ENCODE measurements around the gene SERPINB10.
A peak's percentile ranks its signal among the peaks of the same experiment; 100 is the strongest.
"Not testable (repeated sequence)": the region's sequence is repeated elsewhere in the genome, so short reads cannot be mapped to it uniquely, and the experiment has no call there.

Gene SERPINB10

DNA sequence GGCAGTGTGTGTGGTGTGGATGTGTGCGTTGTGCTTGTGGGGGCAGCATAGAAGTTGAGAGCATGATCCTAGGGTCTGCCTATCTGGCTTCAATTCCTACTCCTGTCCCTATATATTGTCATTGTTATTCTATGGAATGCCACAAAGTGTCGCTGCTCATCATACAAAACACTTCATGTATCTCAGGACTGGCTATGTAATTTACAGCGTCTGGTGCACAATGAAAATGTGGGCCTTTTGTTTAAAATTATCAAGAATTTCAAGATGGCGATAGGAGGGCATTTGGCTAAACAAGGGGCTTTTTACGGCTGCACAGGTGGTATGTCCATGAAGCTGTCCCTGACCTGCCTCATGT, 16.8 kb upstream of the SERPINB10 start:
- no peak for DNase-seq (ENCODE audit: extremely low read depth in 1 of 2, low read depth in 1 of 2)

DNA sequence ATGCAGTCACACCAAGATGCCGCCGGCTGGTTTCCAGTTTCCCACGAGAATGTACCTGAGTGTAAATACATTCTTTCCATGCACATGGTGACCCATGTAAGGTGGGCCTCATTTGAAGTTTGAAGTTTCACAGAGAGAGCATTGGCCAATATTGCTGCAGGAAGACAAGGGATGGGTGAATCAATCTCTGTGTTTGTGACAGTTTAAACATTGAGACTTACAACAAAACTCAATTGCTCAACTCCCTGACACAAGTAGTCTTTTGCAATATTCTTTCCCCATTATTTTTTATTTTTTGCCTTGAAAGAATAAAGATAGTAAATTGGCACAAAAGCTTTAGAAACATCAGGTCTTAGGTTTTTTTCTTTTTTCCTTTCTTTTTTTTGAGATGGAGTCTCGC, 15.2 kb upstream of the SERPINB10 start:
- no peak for DNase-seq (ENCODE audit: extremely low read depth in 1 of 2, low read depth in 1 of 2)

DNA sequence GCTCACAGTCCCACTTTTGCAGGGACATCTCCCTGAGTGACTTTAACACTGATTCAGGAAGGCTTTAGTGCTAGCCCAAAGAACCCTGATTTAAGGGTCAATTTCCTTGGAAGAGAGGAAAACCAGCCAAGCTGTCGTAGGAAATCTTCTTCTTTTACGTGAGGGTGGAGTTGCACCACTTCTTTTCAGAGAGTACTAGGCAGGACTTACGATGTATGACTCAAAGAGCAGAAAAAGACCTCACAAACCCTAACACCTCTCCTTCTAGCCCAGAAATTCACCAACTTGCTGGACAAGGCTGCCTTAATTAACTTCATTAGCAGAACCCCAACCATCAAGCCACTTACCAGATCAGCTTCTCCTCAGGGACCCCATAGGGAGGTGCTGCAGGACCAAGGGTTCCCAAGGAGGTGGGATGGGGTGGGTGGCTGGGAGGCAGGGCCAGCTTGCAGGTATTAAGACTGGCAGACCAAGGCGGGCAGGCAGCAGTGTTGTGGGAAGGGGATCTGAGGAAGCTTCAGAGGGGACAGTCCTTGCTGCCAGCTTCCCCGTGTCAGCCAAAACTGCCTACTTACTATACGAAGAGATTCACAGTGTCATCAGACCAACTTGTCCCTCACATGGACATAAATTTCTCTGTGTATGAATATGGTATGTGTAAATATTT, 13.5 kb upstream of the SERPINB10 start:
- DNase-seq (ENCODE audit: extremely low read depth in 1 of 2, low read depth in 1 of 2): no peak

- DNase-seq (ENCODE audit: extremely low read depth in 1 of 2, low read depth in 1 of 2): no peak
Measured at GRCh38 chr18:63895190-63895589, 12.6 kb upstream of the SERPINB10 start.

DNA sequence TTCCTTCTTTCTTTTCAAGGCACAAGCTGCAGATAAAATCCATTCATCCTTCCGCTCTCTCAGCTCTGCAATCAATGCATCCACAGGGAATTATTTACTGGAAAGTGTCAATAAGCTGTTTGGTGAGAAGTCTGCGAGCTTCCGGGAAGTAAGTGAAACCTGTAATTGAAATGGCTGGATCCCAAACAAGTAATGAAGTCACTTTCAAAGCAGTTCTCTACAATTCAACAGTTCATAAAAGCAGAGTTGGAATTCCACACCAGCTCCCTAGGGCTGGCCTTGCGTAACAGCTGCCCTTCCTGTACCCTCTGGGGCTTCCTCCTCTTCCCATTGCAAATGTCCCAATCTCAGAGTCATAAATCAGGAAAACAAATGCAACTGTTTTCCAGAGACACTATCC, 10.7 kb upstream of the SERPINB10 start:
- no peak for DNase-seq (ENCODE audit: extremely low read depth in 1 of 2, low read depth in 1 of 2)

- no peak for DNase-seq (ENCODE audit: extremely low read depth in 1 of 2, low read depth in 1 of 2)
Measured at GRCh38 chr18:63899206-63899605, 8.6 kb upstream of the SERPINB10 start.

- DNase-seq (ENCODE audit: extremely low read depth in 1 of 2, low read depth in 1 of 2): no peak
Measured at GRCh38 chr18:63903851-63904570, 3.7 kb upstream of the SERPINB10 start.

- no peak for DNase-seq (ENCODE audit: extremely low read depth in 1 of 2, low read depth in 1 of 2)
Measured at GRCh38 chr18:63904694-63905093, 3.1 kb upstream of the SERPINB10 start.

DNA sequence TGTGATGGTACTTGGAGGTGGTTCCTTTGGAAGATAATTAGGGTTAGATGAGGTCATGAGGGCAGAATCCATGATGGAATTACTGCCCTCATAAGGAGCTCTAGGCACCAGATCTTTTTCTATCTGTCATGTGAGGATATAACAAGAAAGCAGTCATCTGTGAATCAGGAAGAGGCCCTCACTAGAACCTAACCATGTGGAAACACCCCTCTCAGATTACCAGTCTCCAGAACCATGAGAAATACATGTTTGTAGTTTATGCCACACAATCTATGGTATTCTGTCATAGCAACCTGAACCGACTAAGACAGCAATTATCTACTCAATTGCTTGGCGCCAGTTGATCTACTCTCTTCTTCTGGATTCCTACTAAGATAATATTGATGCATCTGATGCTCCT, 2.4 kb upstream of the SERPINB10 start:
- no peak for DNase-seq (ENCODE audit: extremely low read depth in 1 of 2, low read depth in 1 of 2)

DNA sequence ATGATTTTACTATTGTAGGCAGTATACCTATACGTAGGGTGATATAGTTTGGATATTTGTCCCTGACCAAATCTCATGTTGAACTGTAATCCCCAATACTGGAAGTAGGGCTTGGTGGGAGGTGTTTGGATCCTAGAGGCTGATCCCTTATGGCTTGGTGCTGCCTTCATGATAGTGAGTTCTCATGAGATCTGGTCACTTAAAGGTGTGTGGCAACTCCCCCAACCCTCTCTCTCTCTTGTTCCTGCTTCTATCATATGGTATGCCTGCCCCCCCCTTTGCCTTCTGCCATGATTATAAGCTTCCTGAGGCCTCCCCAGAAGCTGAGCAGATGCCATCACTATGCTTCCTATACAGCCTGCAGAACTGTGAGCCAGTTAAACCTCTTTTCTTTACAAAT, 1.7 kb upstream of the SERPINB10 start:
- no peak for DNase-seq (ENCODE audit: extremely low read depth in 1 of 2, low read depth in 1 of 2)

DNA sequence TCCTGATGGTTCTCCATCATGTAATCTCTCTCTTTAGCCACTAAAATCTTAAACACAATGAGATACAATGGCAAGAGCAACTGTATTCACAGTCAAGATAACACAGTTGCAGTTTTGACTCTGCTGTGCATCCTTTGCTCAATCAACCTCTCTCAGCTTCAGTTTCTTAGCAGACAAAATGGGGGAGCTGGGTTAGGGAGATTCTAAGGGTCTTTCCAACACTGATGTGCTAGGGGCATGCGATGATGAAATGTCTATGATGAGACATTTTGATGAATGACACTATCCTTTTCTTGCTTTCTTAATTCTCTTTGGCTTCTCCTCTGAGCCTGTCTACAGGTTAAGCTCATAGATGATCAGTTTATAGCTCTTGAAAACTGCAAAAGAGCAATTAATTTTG, 1.1 kb downstream of the SERPINB10 start:
- no peak for DNase-seq (ENCODE audit: extremely low read depth in 1 of 2, low read depth in 1 of 2)

GRCh38 chr18:63909870-63910269, 2.1 kb downstream of the SERPINB10 start:
- no peak for DNase-seq (ENCODE audit: extremely low read depth in 1 of 2, low read depth in 1 of 2)

DNA sequence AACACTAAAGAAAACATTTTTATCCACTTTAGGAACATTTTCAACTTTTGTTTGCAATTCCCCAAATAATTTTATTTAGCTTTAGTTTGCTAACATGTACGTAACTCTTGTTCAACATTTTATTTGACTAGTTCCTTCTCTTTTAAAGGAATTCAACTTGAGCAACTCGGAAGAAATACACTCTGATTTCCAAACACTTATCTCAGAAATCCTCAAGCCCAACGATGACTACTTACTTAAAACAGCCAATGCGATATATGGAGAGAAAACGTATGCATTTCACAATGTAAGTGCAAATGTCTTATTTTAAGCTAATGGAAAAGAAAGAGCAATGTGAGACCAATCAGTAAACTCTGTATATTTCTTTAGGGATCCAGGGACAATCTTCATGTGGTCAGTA, 10.1 kb downstream of the SERPINB10 start:
- DNase-seq (ENCODE audit: extremely low read depth in 1 of 2, low read depth in 1 of 2): no peak

DNA sequence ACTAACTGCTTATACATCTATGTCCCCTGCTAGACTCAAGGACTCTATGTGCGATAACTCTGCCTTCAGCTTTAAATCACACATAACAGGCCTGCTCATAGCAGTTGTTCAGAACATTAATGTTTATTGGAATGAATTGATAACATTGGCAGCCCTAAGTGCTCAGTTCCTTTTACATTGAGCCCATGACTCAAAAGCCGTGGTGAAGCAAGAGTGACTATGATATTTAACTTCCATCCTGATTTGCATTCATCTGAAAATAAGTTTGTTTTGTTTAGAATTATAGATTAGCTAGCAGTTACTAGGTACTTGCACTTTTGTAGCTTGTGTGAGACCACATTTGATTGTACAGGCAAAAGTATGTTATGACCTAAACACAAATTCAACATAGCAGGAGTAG, 14.3 kb downstream of the SERPINB10 start:
- DNase-seq (ENCODE audit: extremely low read depth in 1 of 2, low read depth in 1 of 2): no peak

DNA sequence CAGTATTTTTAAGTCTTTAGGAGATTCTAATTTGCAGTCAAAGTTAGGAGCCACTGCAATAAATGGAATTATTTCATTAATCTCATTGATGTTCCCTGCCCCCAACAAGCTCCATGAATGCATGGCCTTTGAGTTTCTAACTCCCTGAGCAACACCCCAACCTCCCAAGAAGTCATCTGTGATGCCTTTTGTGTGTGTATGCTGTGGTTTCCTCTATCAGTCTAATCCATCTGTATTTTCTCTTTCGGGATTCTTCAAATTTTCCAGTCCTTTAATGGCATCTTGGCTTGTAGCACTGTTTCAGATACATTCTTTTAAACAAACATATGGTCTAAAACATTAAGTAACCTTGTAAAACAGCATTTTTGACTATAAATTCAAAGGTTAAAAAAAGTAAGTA, 16.8 kb downstream of the SERPINB10 start:
- no peak for DNase-seq (ENCODE audit: extremely low read depth in 1 of 2, low read depth in 1 of 2)

DNA sequence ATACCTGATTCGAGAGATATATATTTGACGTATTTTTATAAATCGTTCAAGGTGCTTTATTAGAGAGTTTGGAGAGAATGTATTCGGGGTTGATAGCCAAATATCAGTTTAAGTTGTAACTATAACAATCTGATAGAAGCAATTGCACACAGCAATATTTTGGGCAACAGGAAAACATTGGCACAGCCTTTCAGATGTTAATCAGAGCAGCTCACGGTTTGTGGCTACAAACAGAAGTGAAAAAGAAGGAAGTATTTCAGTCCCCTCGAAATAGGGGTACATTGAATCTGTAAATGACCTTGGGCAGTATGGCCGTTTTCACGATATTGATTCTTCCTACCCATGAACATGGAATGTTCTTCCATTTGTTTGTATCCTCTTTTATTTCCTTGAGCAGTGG, 20.6 kb downstream of the SERPINB10 start:
- no peak for DNase-seq (ENCODE audit: extremely low read depth in 1 of 2, low read depth in 1 of 2)

GRCh38 chr18:63929369-63929768, 21.6 kb downstream of the SERPINB10 start:
- DNase-seq (ENCODE audit: extremely low read depth in 1 of 2, low read depth in 1 of 2): not testable (repeated sequence)

DNA sequence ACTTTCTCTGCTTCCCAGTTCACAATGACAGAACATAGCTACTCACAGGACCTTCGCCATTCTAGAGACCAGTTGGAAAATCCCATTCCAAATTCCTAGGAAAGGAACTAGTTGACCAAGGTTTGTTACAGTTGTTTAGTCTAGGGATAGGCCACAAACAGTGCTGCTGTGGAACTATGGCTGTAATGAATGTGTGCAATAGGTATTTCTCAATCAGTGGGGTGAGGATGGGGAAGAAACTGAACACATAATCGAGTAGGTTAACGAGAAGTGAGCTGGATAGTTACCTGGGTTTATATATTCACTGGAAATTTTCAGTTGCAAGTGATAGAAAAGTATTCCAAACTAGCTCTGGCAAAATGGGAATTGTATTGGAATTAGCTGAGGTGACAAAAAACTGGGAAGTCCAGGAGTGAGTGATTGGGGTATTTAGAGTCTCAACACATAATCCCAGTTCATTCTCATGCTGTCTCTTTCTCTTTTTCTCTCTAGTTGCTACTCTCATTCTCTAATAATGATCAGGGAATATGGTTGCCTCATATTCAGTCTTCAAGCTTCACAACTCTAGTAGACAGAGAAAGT, 23.1 kb downstream of the SERPINB10 start:
- DNase-seq (ENCODE audit: extremely low read depth in 1 of 2, low read depth in 1 of 2): no peak

- peak; percentile 17 to 51 for DNase-seq (ENCODE audit: extremely low read depth in 1 of 2, low read depth in 1 of 2)
Measured at GRCh38 chr18:63936156-63936931, 28.6 kb downstream of the SERPINB10 start.

DNA sequence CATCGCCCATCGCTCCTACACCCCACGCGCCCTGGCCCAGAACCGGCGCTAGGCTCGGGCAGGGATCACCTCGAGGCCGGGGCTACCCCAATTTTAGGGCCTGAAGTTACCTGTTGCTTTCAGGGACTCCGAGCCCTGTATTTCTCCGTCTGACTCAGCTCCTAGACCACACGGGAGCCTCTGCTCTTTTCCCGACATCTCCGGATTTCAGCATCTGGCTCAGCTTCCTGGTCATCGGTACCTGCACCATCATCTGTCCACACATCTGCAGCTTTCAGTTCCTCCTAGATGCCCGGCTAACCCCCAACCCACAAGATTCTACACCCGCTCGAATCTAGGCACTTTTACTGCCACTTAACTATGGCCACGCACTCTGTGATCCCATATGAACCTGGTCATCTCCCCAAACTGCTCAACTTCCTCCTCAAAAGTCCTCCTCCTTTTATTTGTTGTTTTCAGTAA, 29.2 kb downstream of the SERPINB10 start:
- DNase-seq (ENCODE audit: extremely low read depth in 1 of 2, low read depth in 1 of 2): no peak

DNA sequence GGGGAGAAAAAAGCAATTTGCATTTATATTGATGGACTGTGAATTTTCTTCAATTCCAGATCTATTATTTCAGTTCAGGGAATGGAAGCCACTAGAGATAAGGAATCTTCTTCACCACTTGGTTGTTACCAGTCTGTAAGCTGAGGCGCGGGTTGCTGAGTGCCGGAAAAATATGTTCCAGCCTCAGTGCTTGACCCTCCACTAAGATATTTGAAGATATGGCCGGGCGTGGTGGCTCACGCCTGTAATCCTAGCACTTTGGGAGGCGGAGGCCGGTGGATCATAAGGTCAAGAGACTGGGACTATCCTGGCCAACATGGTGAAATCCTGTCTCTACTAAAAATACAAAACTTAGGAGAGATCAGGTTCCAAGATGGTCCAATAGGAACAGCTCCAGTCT, 32.2 kb downstream of the SERPINB10 start:
- DNase-seq (ENCODE audit: extremely low read depth in 1 of 2, low read depth in 1 of 2): no peak
